Activated B cell treated with CpG ODN at 0.5 μM for 24 hours (primary cell): ENCODE measurements around the gene ASAP2. TPM values are rescaled to one million over a fixed set of nuclear protein-coding genes. Genes with fewer than 3 reads are reported as not detected.

Experiments used
- ATAC-seq: fragments of 200-7000 bp; cut with Tn5 transposase; one replicate; pipeline ENCODE4 v1.10.0; 2021; ENCODE audit warnings: low read depth, mild to moderate bottlenecking, moderate library complexity
- CTCF ChIA-PET: fragments of 350-600 bp; sonication (Branson Sonifier 250); formaldehyde crosslinking; loops from one replicate; lab custom pipeline; 2021; ENCODE audit warnings: antibody characterized with exemption; lab: Charles Lee
- POLR2A ChIA-PET: fragments of 350-600 bp; sonication (Branson Sonifier 250); formaldehyde crosslinking; loops from one replicate; lab custom pipeline; 2021; ENCODE audit warnings: antibody characterized with exemption; lab: Charles Lee
- DNase-seq: peaks from one replicate; pipeline ENCODE4 v3.0.0; 2022
- H3K27ac Mint-ChIP-seq: one replicate; pipeline ENCODE4 v1.8.0; 2020; ENCODE audit warnings: mixed read lengths
- H3K27me3 Mint-ChIP-seq: one replicate; pipeline ENCODE4 v1.8.0; 2021; ENCODE audit warnings: mixed read lengths
- H3K36me3 Mint-ChIP-seq: one replicate; pipeline ENCODE4 v1.8.0; 2021; ENCODE audit warnings: low read depth, mixed read lengths
- H3K4me1 Mint-ChIP-seq: one replicate; pipeline ENCODE4 v1.8.0; 2021; ENCODE audit warnings: mixed read lengths
- H3K4me3 Mint-ChIP-seq: one replicate; pipeline ENCODE4 v1.8.0; 2020; ENCODE audit warnings: mild to moderate bottlenecking, mixed read lengths
- H3K9me3 Mint-ChIP-seq: one replicate; pipeline ENCODE4 v1.8.0; 2020; ENCODE audit warnings: mixed read lengths
- intact Hi-C: fragments of 100-400 bp; cut with micrococcal nuclease; formaldehyde crosslinking; loops from one replicate; pipeline ENCODE4 v1.15.1; 2024
- total RNA-seq: library from RNA; stranded (reverse); gene quantifications from 2 replicates; pipeline ENCODE4 v1.2.3, GENCODE V29; 2022
- TF ChIP-seq, protein P1 (sequence below): fragments of 200-600 bp; IDR thresholded peaks from one replicate; pipeline ENCODE4 v1.8.0; 2022; ENCODE audit warnings: antibody characterized with exemption, mild to moderate bottlenecking

Gene ASAP2
- total RNA-seq, 1 donor from 2014 or later: not detected

- ChIA-PET CTCF (no interaction called here), POLR2A (no interaction called here)
- ATAC-seq (no peak), DNase-seq (no peak)
- TF ChIP-seq, protein P1, sequence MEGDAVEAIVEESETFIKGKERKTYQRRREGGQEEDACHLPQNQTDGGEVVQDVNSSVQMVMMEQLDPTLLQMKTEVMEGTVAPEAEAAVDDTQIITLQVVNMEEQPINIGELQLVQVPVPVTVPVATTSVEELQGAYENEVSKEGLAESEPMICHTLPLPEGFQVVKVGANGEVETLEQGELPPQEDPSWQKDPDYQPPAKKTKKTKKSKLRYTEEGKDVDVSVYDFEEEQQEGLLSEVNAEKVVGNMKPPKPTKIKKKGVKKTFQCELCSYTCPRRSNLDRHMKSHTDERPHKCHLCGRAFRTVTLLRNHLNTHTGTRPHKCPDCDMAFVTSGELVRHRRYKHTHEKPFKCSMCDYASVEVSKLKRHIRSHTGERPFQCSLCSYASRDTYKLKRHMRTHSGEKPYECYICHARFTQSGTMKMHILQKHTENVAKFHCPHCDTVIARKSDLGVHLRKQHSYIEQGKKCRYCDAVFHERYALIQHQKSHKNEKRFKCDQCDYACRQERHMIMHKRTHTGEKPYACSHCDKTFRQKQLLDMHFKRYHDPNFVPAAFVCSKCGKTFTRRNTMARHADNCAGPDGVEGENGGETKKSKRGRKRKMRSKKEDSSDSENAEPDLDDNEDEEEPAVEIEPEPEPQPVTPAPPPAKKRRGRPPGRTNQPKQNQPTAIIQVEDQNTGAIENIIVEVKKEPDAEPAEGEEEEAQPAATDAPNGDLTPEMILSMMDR: no peak
- H3K27ac Mint-ChIP-seq: no peak overlapping the region
- H3K9me3 Mint-ChIP-seq: no peaks in the 10 kb centered on the region
- peaks cover 6% of the 10 kb centered on the region for H3K4me1 Mint-ChIP-seq
- H3K4me3 Mint-ChIP-seq: no peak overlapping the region
- H3K27me3 Mint-ChIP-seq: no peaks in the 10 kb centered on the region
- H3K36me3 Mint-ChIP-seq: no peaks in the 10 kb centered on the region
- intact Hi-C loops: no loop called here
Observed at GRCh38 chr2:9336576-9337314, 130.1 kb downstream of the ASAP2 start.

DNA sequence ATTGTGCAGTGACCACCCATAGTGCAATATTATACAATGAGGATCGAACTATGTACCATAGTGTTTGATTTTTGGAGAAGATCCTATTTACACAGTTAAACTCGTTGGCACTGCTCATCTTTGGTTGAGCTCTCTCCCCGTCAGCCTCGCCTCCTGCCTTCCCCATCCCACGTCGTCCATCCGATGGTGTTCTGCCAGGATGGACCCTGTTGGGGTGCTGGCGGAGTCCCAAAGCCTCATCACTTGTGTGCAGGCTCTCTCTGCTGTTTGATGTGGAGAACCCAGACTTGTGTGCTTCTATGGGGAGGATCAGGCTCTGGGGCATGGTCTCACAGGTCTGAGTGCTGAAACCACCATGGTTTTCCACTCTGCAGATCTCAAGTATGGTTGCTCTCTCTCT lies 131.3 kb downstream of the ASAP2 start:
- TF ChIP-seq, protein P1: no peak
- CTCF ChIA-PET: no interaction called here
- Mint-ChIP-seq H3K27ac (no peak overlapping the region), H3K9me3 (no peaks in the 10 kb centered on the region), H3K27me3 (no peaks in the 10 kb centered on the region), H3K36me3 (no peaks in the 10 kb centered on the region), H3K4me3 (no peak overlapping the region), H3K4me1 (peaks cover 6% of the 10 kb centered on the region)
- POLR2A ChIA-PET: no interaction called here
- ATAC-seq (no peak), DNase-seq (no peak)
- intact Hi-C loops: no loop called here

DNA sequence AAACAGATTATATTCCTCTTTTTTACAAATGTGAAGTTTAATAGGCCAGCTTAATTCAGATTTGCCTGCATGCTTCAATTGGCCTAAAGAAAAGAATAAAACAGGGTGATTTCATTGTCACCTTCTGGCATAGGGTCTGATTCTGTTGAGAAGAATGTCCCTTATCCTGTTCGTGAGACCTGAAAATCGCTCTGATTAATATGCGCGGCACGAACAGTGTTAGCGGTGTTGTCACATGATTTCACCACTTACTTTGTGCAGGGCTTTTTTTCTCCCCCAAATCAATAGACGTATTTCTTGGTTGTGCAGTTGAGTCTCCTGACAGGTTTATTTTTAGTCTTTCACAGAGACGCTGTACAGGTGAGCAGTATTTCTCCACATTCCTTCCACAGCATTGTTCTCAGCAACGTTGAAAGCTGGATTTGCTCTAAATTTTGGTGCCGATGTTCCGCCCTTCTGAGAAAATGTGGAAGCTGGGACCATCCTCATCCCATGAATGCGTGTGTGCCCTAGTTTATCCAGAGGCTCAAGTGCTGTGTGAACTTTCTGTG lies 134.8 kb downstream of the ASAP2 start:
- ATAC-seq (no peak), DNase-seq (no peak)
- TF ChIP-seq, protein P1: no peak
- POLR2A ChIA-PET: no interaction called here
- Mint-ChIP-seq H3K9me3 (no peaks in the 10 kb centered on the region), H3K27me3 (peaks cover 5% of the 10 kb centered on the region), H3K27ac (no peak overlapping the region), H3K4me3 (no peak overlapping the region), H3K36me3 (no peaks in the 10 kb centered on the region), H3K4me1 (peaks cover 3% of the 10 kb centered on the region)
- intact Hi-C loops: no loop called here
- CTCF ChIA-PET: no interaction called here

DNA sequence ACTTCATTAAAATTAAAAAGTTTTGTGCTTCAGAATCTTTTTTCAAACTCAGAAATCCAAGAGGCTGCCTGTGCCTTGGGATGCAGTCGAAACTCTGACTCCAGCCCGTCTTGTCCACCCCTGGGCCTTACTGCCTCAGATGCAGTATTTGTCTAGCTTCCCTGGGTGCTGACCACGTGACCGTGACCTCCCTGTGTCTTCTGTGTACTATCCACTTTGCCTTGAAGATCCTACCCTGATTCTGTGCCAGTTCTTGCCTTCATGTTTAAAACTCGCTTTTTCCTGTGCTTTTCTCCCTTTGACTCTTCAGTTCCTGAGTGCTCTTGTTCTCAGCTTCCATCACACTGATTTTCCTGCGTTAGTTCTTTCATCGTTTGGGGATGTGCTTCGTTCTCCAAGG lies 136.0 kb downstream of the ASAP2 start:
- no peak for ATAC-seq
- Mint-ChIP-seq H3K4me3 (no peak overlapping the region), H3K4me1 (no peaks in the 10 kb centered on the region), H3K36me3 (no peaks in the 10 kb centered on the region), H3K27ac (no peak overlapping the region), H3K27me3 (peaks cover 5% of the 10 kb centered on the region), H3K9me3 (no peaks in the 10 kb centered on the region)
- ChIA-PET CTCF (no interaction called here), POLR2A (no interaction called here)
- TF ChIP-seq, protein P1: no peak
- no peak for DNase-seq
- intact Hi-C loops: no loop called here

DNA sequence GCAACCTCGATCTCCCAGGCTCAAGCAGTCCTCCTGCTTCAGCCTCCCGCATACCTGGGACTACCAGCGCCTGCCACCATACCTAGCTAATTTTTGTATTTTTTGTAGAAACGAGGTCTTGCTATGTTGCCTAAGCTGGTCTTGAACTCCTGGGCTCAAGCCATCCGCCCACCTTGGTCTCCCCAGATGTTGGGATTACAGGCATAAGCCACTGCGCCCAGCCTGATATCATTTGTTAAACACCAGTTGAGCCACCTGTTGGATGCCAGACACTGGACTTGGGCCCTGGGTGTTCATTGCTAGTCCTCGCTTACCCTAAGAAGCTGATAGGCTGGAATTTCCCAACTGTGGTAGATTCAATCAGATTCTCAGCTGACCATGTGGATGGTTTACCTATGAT lies 136.9 kb downstream of the ASAP2 start:
- POLR2A ChIA-PET: no interaction called here
- Mint-ChIP-seq H3K36me3 (no peaks in the 10 kb centered on the region), H3K27ac (no peak overlapping the region), H3K4me3 (no peak overlapping the region), H3K4me1 (no peaks in the 10 kb centered on the region), H3K9me3 (no peaks in the 10 kb centered on the region), H3K27me3 (peaks cover 5% of the 10 kb centered on the region)
- CTCF ChIA-PET: no interaction called here
- ATAC-seq: no peak
- intact Hi-C loops: no loop called here
- DNase-seq: no peak
- TF ChIP-seq, protein P1: no peak
